HEK293 (cell line): ENCODE results near the gene DNASE2.

Experiments used
- EGR2 ChIP-seq: fragments of 450-650 bp; formaldehyde crosslinking; IDR thresholded peaks from 2 replicates; pipeline ENCODE4 v1.5.1; 2016; ENCODE audit warnings: low read depth, missing biosample characterization, missing genetic modification characterization
- GLI2 ChIP-seq: fragments of 450-650 bp; formaldehyde crosslinking; IDR thresholded peaks from 2 replicates; pipeline ENCODE4; 2017; ENCODE audit warnings: missing biosample characterization, missing genetic modification characterization, low read depth, borderline replicate concordance
- GLIS2 ChIP-seq: fragments of 450-650 bp; formaldehyde crosslinking; IDR thresholded peaks from 2 replicates; pipeline ENCODE4 v1.5.1; 2016; ENCODE audit warnings: missing biosample characterization, missing genetic modification characterization
- KLF10 ChIP-seq: fragments of 450-650 bp; IDR thresholded peaks from 2 replicates; pipeline ENCODE4 v1.5.1; 2018; ENCODE audit warnings: missing biosample characterization, mild to moderate bottlenecking, missing genetic modification characterization
- KLF16 ChIP-seq: fragments of 450-650 bp; formaldehyde crosslinking; IDR thresholded peaks from 2 replicates; pipeline ENCODE4 v1.5.1; 2017; ENCODE audit warnings: missing biosample characterization, missing genetic modification characterization
- SCRT1 ChIP-seq: fragments of 450-650 bp; formaldehyde crosslinking; IDR thresholded peaks from 2 replicates; pipeline ENCODE4 v1.5.1; 2016; ENCODE audit warnings: missing biosample characterization, missing genetic modification characterization, borderline replicate concordance
- SCRT2 ChIP-seq: fragments of 450-650 bp; formaldehyde crosslinking; IDR thresholded peaks from 2 replicates; pipeline ENCODE4 v1.5.1; 2016; ENCODE audit warnings: missing biosample characterization, missing genetic modification characterization
- SP2 ChIP-seq: fragments of 450-650 bp; formaldehyde crosslinking; IDR thresholded peaks from 2 replicates; pipeline ENCODE4 v1.5.1; 2016; ENCODE audit warnings: missing biosample characterization, missing genetic modification characterization
- SP3 ChIP-seq: fragments of 450-650 bp; formaldehyde crosslinking; IDR thresholded peaks from 2 replicates; pipeline ENCODE4 v1.5.1; 2016; ENCODE audit warnings: missing biosample characterization, missing genetic modification characterization
- TRIM28 ChIP-seq: IDR thresholded peaks from 2 replicates; pipeline ENCODE4 v1.6.1; 2011; ENCODE audit warnings: low read length, control low read depth, borderline replicate concordance
- YY1 ChIP-seq: fragments of 450-650 bp; formaldehyde crosslinking; IDR thresholded peaks from 2 replicates; pipeline ENCODE4 v1.5.1; 2018; ENCODE audit warnings: missing biosample characterization, missing genetic modification characterization
- ZBTB17 ChIP-seq: fragments of 450-650 bp; formaldehyde crosslinking; IDR thresholded peaks from 2 replicates; pipeline ENCODE4 v1.5.1; 2016; ENCODE audit warnings: missing biosample characterization, missing genetic modification characterization
- ZBTB20 ChIP-seq: fragments of 450-650 bp; formaldehyde crosslinking; IDR thresholded peaks from 2 replicates; pipeline ENCODE4 v1.5.1; 2016; ENCODE audit warnings: missing biosample characterization, missing genetic modification characterization
- ZBTB8A ChIP-seq: fragments of 450-650 bp; formaldehyde crosslinking; IDR thresholded peaks from 2 replicates; pipeline ENCODE4 v1.5.1; 2016; ENCODE audit warnings: missing biosample characterization, missing genetic modification characterization
- ZFHX2 ChIP-seq: fragments of 450-650 bp; formaldehyde crosslinking; conservative IDR thresholded peaks from 2 replicates; pipeline ENCODE4 v1.5.1; 2016; ENCODE audit warnings: missing biosample characterization, missing genetic modification characterization
- ZFP37 ChIP-seq: fragments of 450-650 bp; formaldehyde crosslinking; IDR thresholded peaks from 2 replicates; pipeline ENCODE4 v1.5.1; 2016; ENCODE audit warnings: missing biosample characterization, missing genetic modification characterization
- ZNF155 ChIP-seq: fragments of 450-650 bp; formaldehyde crosslinking; IDR thresholded peaks from 2 replicates; pipeline ENCODE4 v1.5.1; 2016; ENCODE audit warnings: missing biosample characterization, missing genetic modification characterization
- ZNF18 ChIP-seq: fragments of 450-650 bp; formaldehyde crosslinking; IDR thresholded peaks from 2 replicates; pipeline ENCODE4 v1.5.1; 2016; ENCODE audit warnings: missing biosample characterization, missing genetic modification characterization
- ZNF184 ChIP-seq: fragments of 450-650 bp; IDR thresholded peaks from 2 replicates; pipeline ENCODE4 v1.5.1; 2018; ENCODE audit warnings: missing biosample characterization, mild to moderate bottlenecking, missing genetic modification characterization
- ZNF274 ChIP-seq, 2 experiments: fragments of 200-500 bp in 1 of 2; fragments of 450-650 bp in 1 of 2; sonication (Bioruptor generic) in 1 of 2; formaldehyde crosslinking in 1 of 2; IDR thresholded peaks; 2 replicates each; pipeline versions ENCODE4 v1.5.1 to v1.6.1; 2014 to 2016; ENCODE audit warnings: borderline replicate concordance in 1 of 2, inconsistent platforms in 1 of 2, low read length in 1 of 2, missing biosample characterization in 1 of 2, missing genetic modification characterization in 1 of 2
- ZNF341 ChIP-seq: fragments of 450-650 bp; formaldehyde crosslinking; IDR thresholded peaks from 2 replicates; pipeline ENCODE4; 2016; ENCODE audit warnings: low read depth, missing biosample characterization, missing genetic modification characterization
- ZNF350 ChIP-seq: fragments of 450-650 bp; formaldehyde crosslinking; IDR thresholded peaks from 2 replicates; pipeline ENCODE4 v1.5.0; 2017; ENCODE audit warnings: missing biosample characterization, mild to moderate bottlenecking, missing genetic modification characterization
- ZNF433 ChIP-seq: fragments of 450-650 bp; formaldehyde crosslinking; IDR thresholded peaks from 2 replicates; pipeline ENCODE4 v1.5.1; 2016; ENCODE audit warnings: missing biosample characterization, missing genetic modification characterization, low read depth
- ZNF510 ChIP-seq: fragments of 450-650 bp; formaldehyde crosslinking; IDR thresholded peaks from 2 replicates; pipeline ENCODE4 v1.5.1; 2018; ENCODE audit warnings: mild to moderate bottlenecking, missing genetic modification characterization, missing biosample characterization; ENCODE audit not compliant: insufficient replicate concordance
- ZNF521 ChIP-seq: fragments of 450-650 bp; formaldehyde crosslinking; IDR thresholded peaks from 2 replicates; pipeline ENCODE4 v1.5.1; 2017; ENCODE audit warnings: missing biosample characterization, mild to moderate bottlenecking, missing genetic modification characterization
- ZNF558 ChIP-seq: fragments of 450-650 bp; formaldehyde crosslinking; IDR thresholded peaks from 2 replicates; pipeline ENCODE4 v1.5.1; 2016; ENCODE audit warnings: missing biosample characterization, missing genetic modification characterization
- ZNF596 ChIP-seq: fragments of 450-650 bp; IDR thresholded peaks from 2 replicates; pipeline ENCODE4 v1.5.0; 2018; ENCODE audit warnings: missing biosample characterization, mild to moderate bottlenecking, missing genetic modification characterization, moderate library complexity
- ZNF621 ChIP-seq: fragments of 450-650 bp; formaldehyde crosslinking; IDR thresholded peaks from 2 replicates; pipeline ENCODE4 v1.5.1; 2017; ENCODE audit warnings: missing biosample characterization, missing genetic modification characterization
- ZNF658 ChIP-seq: fragments of 450-650 bp; formaldehyde crosslinking; IDR thresholded peaks from 2 replicates; pipeline ENCODE4; 2016; ENCODE audit warnings: missing biosample characterization, missing genetic modification characterization
- ZNF660 ChIP-seq: fragments of 450-650 bp; IDR thresholded peaks from 2 replicates; pipeline ENCODE4 v1.5.1; 2018; ENCODE audit warnings: missing biosample characterization, mild to moderate bottlenecking, missing genetic modification characterization
- ZNF677 ChIP-seq: fragments of 450-650 bp; IDR thresholded peaks from 2 replicates; pipeline ENCODE4 v1.5.0; 2018; ENCODE audit warnings: missing biosample characterization, mild to moderate bottlenecking, missing genetic modification characterization, moderate library complexity
- ZNF707 ChIP-seq: fragments of 450-650 bp; formaldehyde crosslinking; IDR thresholded peaks from 2 replicates; pipeline ENCODE4 v1.5.1; 2016; ENCODE audit warnings: missing biosample characterization, missing genetic modification characterization
- ZNF776 ChIP-seq: fragments of 450-650 bp; formaldehyde crosslinking; IDR thresholded peaks from 2 replicates; pipeline ENCODE4 v1.5.0; 2017; ENCODE audit warnings: missing biosample characterization, missing genetic modification characterization, borderline replicate concordance
- ZNF791 ChIP-seq: fragments of 450-650 bp; formaldehyde crosslinking; IDR thresholded peaks from 2 replicates; pipeline ENCODE4 v1.5.1; 2016; ENCODE audit warnings: missing biosample characterization, missing genetic modification characterization
- ZNF830 ChIP-seq: fragments of 450-650 bp; IDR thresholded peaks from 2 replicates; pipeline ENCODE4 v1.5.0; 2018; ENCODE audit warnings: missing biosample characterization, missing genetic modification characterization, low read depth, mild to moderate bottlenecking, moderate library complexity
- ZSCAN16 ChIP-seq: fragments of 450-650 bp; formaldehyde crosslinking; IDR thresholded peaks from 2 replicates; pipeline ENCODE4 v1.5.1; 2016; ENCODE audit warnings: missing biosample characterization, missing genetic modification characterization
- ZSCAN23 ChIP-seq: fragments of 450-650 bp; formaldehyde crosslinking; IDR thresholded peaks from 2 replicates; pipeline ENCODE4 v1.5.1; 2016; ENCODE audit warnings: missing biosample characterization, missing genetic modification characterization
- TF ChIP-seq, protein P1 (sequence below): fragments of 450-650 bp; formaldehyde crosslinking; IDR thresholded peaks from 2 replicates; pipeline ENCODE4 v1.5.1; 2016; ENCODE audit warnings: missing biosample characterization, missing genetic modification characterization

The DNASE2 gene

DNA sequence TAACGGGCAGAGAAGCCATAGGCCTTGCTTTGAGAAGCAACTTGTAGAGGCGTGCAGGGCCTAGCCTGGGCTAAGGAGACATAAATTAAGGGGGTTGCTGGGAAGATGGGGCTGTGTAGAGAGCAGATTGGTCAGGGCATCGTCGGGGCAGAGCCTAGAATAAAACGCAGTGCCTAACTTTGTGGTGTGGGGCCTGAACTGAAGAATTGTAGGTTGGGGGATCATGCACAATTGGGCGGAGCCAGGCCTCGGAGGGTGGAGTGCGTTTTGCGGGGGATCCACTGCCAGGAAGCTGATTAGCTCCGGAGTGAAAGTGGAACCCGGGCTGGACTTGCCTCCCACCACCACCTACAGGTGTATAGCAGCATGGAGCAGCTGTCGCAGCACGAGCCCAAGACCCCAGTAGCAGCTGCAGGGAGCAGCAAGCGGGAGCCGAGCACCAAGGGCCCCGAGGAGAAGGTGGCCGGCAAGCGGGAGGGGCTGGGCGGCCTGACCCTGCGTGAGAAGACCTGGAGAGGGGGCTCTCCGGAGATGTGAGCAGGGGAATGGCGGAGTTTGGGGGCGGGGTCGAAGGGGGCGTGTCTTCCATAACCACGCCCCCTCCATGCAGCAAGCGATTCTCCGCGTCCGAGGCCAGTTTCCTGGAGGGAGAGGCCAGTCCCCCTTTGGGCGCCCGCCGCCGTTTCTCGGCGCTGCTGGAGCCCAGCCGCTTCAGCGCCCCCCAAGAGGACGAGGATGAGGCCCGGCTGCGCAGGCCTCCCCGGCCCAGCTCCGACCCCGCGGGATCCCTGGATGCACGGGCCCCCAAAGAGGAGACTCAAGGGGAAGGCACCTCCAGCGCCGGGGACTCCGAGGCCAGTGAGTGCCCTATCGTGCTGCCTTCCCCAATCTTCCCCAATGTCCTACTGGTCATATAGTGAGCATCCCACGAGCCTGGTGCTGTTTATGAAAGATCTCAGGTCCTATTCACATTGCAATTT is 13.8 kb downstream of the DNASE2 start (continued):
- TF ChIP-seq, protein P1, sequence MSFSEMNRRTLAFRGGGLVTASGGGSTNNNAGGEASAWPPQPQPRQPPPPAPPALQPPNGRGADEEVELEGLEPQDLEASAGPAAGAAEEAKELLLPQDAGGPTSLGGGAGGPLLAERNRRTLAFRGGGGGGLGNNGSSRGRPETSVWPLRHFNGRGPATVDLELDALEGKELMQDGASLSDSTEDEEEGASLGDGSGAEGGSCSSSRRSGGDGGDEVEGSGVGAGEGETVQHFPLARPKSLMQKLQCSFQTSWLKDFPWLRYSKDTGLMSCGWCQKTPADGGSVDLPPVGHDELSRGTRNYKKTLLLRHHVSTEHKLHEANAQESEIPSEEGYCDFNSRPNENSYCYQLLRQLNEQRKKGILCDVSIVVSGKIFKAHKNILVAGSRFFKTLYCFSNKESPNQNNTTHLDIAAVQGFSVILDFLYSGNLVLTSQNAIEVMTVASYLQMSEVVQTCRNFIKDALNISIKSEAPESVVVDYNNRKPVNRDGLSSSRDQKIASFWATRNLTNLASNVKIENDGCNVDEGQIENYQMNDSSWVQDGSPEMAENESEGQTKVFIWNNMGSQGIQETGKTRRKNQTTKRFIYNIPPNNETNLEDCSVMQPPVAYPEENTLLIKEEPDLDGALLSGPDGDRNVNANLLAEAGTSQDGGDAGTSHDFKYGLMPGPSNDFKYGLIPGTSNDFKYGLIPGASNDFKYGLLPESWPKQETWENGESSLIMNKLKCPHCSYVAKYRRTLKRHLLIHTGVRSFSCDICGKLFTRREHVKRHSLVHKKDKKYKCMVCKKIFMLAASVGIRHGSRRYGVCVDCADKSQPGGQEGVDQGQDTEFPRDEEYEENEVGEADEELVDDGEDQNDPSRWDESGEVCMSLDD (tag by site-specific recombination), result no peak
- TF ChIP-seq ZBTB20 (tag by site-specific recombination) (peak; percentile 82), ZNF274 (IDR thresholded peaks at IDR 0.05; ENCODE audit: low read length) (no peak), ZNF274 (tag by site-specific recombination; IDR thresholded peaks at IDR 0.05; ENCODE audit: borderline replicate concordance) (no peak), ZNF776 (tag by site-specific recombination) (no peak), TRIM28 (no peak), KLF10 (peak; percentile 71), KLF16 (tag by site-specific recombination) (peak; percentile 83), ZNF621 (no peak), GLI2 (tag by site-specific recombination) (no peak), ZNF830 (tag by site-specific recombination) (no peak), ZSCAN16 (tag by site-specific recombination) (no peak), ZNF596 (no peak), ZFP37 (no peak; the same call in 1 of the 2 replicates), SP2 (tag by site-specific recombination) (peak; percentile 54), ZNF18 (tag by site-specific recombination) (no peak), ZFHX2 (peak; percentile 87), ZNF660 (tag by site-specific recombination) (no peak), YY1 (peak; percentile 21; the same call in 1 of the 2 replicates), ZNF184 (tag by site-specific recombination) (no peak), SCRT2 (tag by site-specific recombination) (peak; percentile 93), ZBTB8A (tag by site-specific recombination) (0 out of 2 replicates have a peak, but pooled peaks have one; percentile 50), ZNF707 (tag by site-specific recombination) (no peak), ZNF677 (tag by site-specific recombination) (no peak), ZNF155 (tag by site-specific recombination) (no peak), ZNF521 (no peak), ZNF658 (tag by site-specific recombination) (no peak), ZNF341 (tag by site-specific recombination) (peak; percentile 89), ZBTB17 (tag by site-specific recombination) (peak; percentile 69), ZNF558 (tag by site-specific recombination) (no peak), EGR2 (tag by site-specific recombination) (peak; percentile 81), ZNF433 (no peak), ZNF350 (tag by site-specific recombination) (no peak), ZSCAN23 (tag by site-specific recombination) (no peak), SCRT1 (peak; percentile 70; the same call in 1 of the 2 replicates), ZNF791 (tag by site-specific recombination) (no peak), SP3 (peak; percentile 84), GLIS2 (0 out of 2 replicates have a peak, but pooled peaks have one; percentile 58), ZNF510 (tag by site-specific recombination) (no peak)
